ENCODE results near the gene PSEN1. TPM values are rescaled to one million over a fixed set of nuclear protein-coding genes. Genes with fewer than 3 reads are reported as not detected.
"Not testable (repeated sequence)": the region's sequence is repeated elsewhere in the genome, so short reads cannot be mapped to it uniquely, and the experiment has no call there.

Gene PSEN1
- total RNA-seq, 1 experiment from 2014 or later: 68.3 TPM

GRCh38 chr14:73168274-73168673 is 32.0 kb downstream of the PSEN1 start:
- no peaks in the 10 kb centered on the region for H3K27me3 Mint-ChIP-seq (ENCODE audit: unreplicated experiment)
- no peaks in the 10 kb centered on the region for H3K4me1 Mint-ChIP-seq (ENCODE audit: low read depth, unreplicated experiment)
- peaks cover 22% of the 10 kb centered on the region for H3K36me3 Mint-ChIP-seq (ENCODE audit: insufficient read depth, unreplicated experiment)
- no peak overlapping the region for H3K27ac Mint-ChIP-seq (ENCODE audit: unreplicated experiment)
- no TSS peak for BruUV-seq (replicated peaks)
- intact Hi-C loops (cut with micrococcal nuclease; ENCODE audit: unreplicated experiment): no loop called here
- H3K4me3 Mint-ChIP-seq (ENCODE audit: low read depth, unreplicated experiment): no peak overlapping the region
- TF ChIP-seq CTCF (IDR thresholded peaks at IDR 0.05; ENCODE audit: unreplicated experiment): no peak
- DNase-seq: no peak
- CTCF ChIA-PET: interaction anchor here (0.6 kb wide), 1 partner anchor 22 kb away, joined by 5 read pairs; no protein-coding TSS in a partner anchor
- no peaks in the 10 kb centered on the region for H3K9me3 Mint-ChIP-seq (ENCODE audit: low read depth, unreplicated experiment)

- Mint-ChIP-seq H3K27me3 (ENCODE audit: unreplicated experiment) (no peaks in the 10 kb centered on the region), H3K9me3 (ENCODE audit: low read depth, unreplicated experiment) (no peaks in the 10 kb centered on the region), H3K4me3 (ENCODE audit: low read depth, unreplicated experiment) (no peak overlapping the region), H3K36me3 (ENCODE audit: insufficient read depth, unreplicated experiment) (peaks cover 22% of the 10 kb centered on the region), H3K27ac (ENCODE audit: unreplicated experiment) (no peak overlapping the region), H3K4me1 (ENCODE audit: low read depth, unreplicated experiment) (no peaks in the 10 kb centered on the region)
- TF ChIP-seq CTCF (IDR thresholded peaks at IDR 0.05; ENCODE audit: unreplicated experiment): no peak
- no peak for DNase-seq
- intact Hi-C loops (cut with micrococcal nuclease; ENCODE audit: unreplicated experiment): no loop called here
- CTCF ChIA-PET: interaction anchor here (0.6 kb wide), 1 partner anchor 22 kb away, joined by 5 read pairs; no protein-coding TSS in a partner anchor
- BruUV-seq (replicated peaks): no TSS peak
Observed at GRCh38 chr14:73168691-73169090, 32.4 kb downstream of the PSEN1 start.

- H3K36me3 Mint-ChIP-seq (ENCODE audit: insufficient read depth, unreplicated experiment): peaks cover 30% of the 10 kb centered on the region
- CTCF ChIA-PET; DNase-seq; intact Hi-C loops (cut with micrococcal nuclease; ENCODE audit: unreplicated experiment); H3K9me3 Mint-ChIP-seq (ENCODE audit: low read depth, unreplicated experiment); H3K27ac Mint-ChIP-seq (ENCODE audit: unreplicated experiment); H3K27me3 Mint-ChIP-seq (ENCODE audit: unreplicated experiment); H3K4me1 Mint-ChIP-seq (ENCODE audit: low read depth, unreplicated experiment); BruUV-seq (replicated peaks); H3K4me3 Mint-ChIP-seq (ENCODE audit: low read depth, unreplicated experiment): not testable (repeated sequence)
Observed at GRCh38 chr14:73169855-73170254, 33.5 kb downstream of the PSEN1 start.

- CTCF ChIA-PET: no interaction called here
- intact Hi-C loops (cut with micrococcal nuclease; ENCODE audit: unreplicated experiment): no loop called here
- Mint-ChIP-seq H3K27me3 (ENCODE audit: unreplicated experiment) (no peaks in the 10 kb centered on the region), H3K9me3 (ENCODE audit: low read depth, unreplicated experiment) (no peaks in the 10 kb centered on the region), H3K27ac (ENCODE audit: unreplicated experiment) (no peak overlapping the region), H3K4me1 (ENCODE audit: low read depth, unreplicated experiment) (no peaks in the 10 kb centered on the region), H3K4me3 (ENCODE audit: low read depth, unreplicated experiment) (no peak overlapping the region), H3K36me3 (ENCODE audit: insufficient read depth, unreplicated experiment) (peaks cover 34% of the 10 kb centered on the region)
- no peak for DNase-seq
- no peak for TF ChIP-seq CTCF (IDR thresholded peaks at IDR 0.05; ENCODE audit: unreplicated experiment)
- BruUV-seq (replicated peaks): no TSS peak
Observed at GRCh38 chr14:73170686-73171085, 34.4 kb downstream of the PSEN1 start.

- intact Hi-C loops (cut with micrococcal nuclease; ENCODE audit: unreplicated experiment): no loop called here
- no peak overlapping the region for H3K27ac Mint-ChIP-seq (ENCODE audit: unreplicated experiment)
- no peak for TF ChIP-seq CTCF (IDR thresholded peaks at IDR 0.05; ENCODE audit: unreplicated experiment)
- no peak overlapping the region for H3K4me3 Mint-ChIP-seq (ENCODE audit: low read depth, unreplicated experiment)
- H3K4me1 Mint-ChIP-seq (ENCODE audit: low read depth, unreplicated experiment): no peaks in the 10 kb centered on the region
- no peaks in the 10 kb centered on the region for H3K27me3 Mint-ChIP-seq (ENCODE audit: unreplicated experiment)
- no peak for DNase-seq
- CTCF ChIA-PET: interaction anchor here (1.0 to 1.6 kb wide), 2 partner anchors 95 to 123 kb away, joined by 3 to 6 read pairs; no protein-coding TSS in a partner anchor
- no peaks in the 10 kb centered on the region for H3K9me3 Mint-ChIP-seq (ENCODE audit: low read depth, unreplicated experiment)
- peaks cover 34% of the 10 kb centered on the region for H3K36me3 Mint-ChIP-seq (ENCODE audit: insufficient read depth, unreplicated experiment)
- no TSS peak for BruUV-seq (replicated peaks)
Observed at GRCh38 chr14:73172500-73172899, 36.2 kb downstream of the PSEN1 start.

All from Calu3 (cell line).